ENCODE results near the gene GPR156. TPM values are rescaled to one million over a fixed set of nuclear protein-coding genes. Genes with fewer than 3 reads are reported as not detected.

Gene GPR156
- polyA plus RNA-seq, 1 donor (not counting 4 experiments of a cell fraction or from before 2014, with no cell fraction given), result 0.17 TPM

- TF ChIP-seq EZH2 (IDR thresholded peaks at IDR 0.05; ENCODE audit: low read length) (no peak), CTCF (optimal IDR thresholded peaks at IDR 0.05 in 1 of 3, IDR thresholded peaks at IDR 0.05 in 1 of 3, conservative IDR thresholded peaks at IDR 0.05 in 1 of 3; ENCODE audit: extremely low read depth in 1 of 3, insufficient read depth in 2 of 3, low read length in 3 of 3) (no peak)
- H3K4me2 ChIP-seq (ENCODE audit: control insufficient read depth, extremely low read depth, insufficient read depth, low read depth, low read length), result no peak overlapping the region
- DNase-seq (ENCODE audit: low read depth, low spot score) (no peak), FAIRE-seq (peak; percentile 26)
- no peak overlapping the region for H3K27ac ChIP-seq (ENCODE audit: control insufficient read depth, insufficient read depth, low read length)
- no peaks in the 10 kb centered on the region for H3K36me3 ChIP-seq (ENCODE audit: control insufficient read depth in 2 of 2, extremely low read depth in 1 of 2, insufficient read depth in 2 of 2, low read length in 2 of 2)
- no peak overlapping the region for H3K4me3 ChIP-seq (ENCODE audit: control insufficient read depth in 2 of 3, extremely low read depth in 1 of 3, insufficient read depth in 2 of 3, low read depth in 1 of 3, low read length in 3 of 3)
- no peaks in the 10 kb centered on the region for H3K4me1 ChIP-seq (ENCODE audit: control insufficient read depth, extremely low read depth, insufficient read depth, low read length)
- H2AFZ ChIP-seq (ENCODE audit: control insufficient read depth, low read length), result no peak overlapping the region
- no peaks in the 10 kb centered on the region for H3K9me3 ChIP-seq (ENCODE audit: control insufficient read depth, low read depth, low read length)
- no peaks in the 10 kb centered on the region for H4K20me1 ChIP-seq (ENCODE audit: control insufficient read depth, extremely low read depth, insufficient read depth, low read length)
- H3K27me3 ChIP-seq (ENCODE audit: control insufficient read depth, extremely low read depth, insufficient read depth, low read length), result no peaks in the 10 kb centered on the region
- H3K79me2 ChIP-seq (ENCODE audit: control insufficient read depth, insufficient read depth, low read length), result no peaks in the 10 kb centered on the region
- H3K9ac ChIP-seq (ENCODE audit: control insufficient read depth, extremely low read depth, insufficient read depth, low read length), result no peak overlapping the region
- dilution Hi-C loops (cut with MboI; ENCODE audit: extremely low pct_ligation_motif_present, low sequenced_read_pairs), result no loop called here
- no peaks in the 10 kb centered on the region for H3K9me1 ChIP-seq (ENCODE audit: control insufficient read depth, extremely low read depth, insufficient read depth, low read length)
These were observed 57.2 kb downstream of the GPR156 start for GRCh38 chr3:120227710-120228347.

GRCh38 chr3:120224237-120224636, 60.8 kb downstream of the GPR156 start:
- Histone ChIP-seq H3K27ac (ENCODE audit: control insufficient read depth, insufficient read depth, low read length) (no peak overlapping the region), H3K27me3 (ENCODE audit: control insufficient read depth, extremely low read depth, insufficient read depth, low read length) (no peaks in the 10 kb centered on the region), H4K20me1 (ENCODE audit: control insufficient read depth, extremely low read depth, insufficient read depth, low read length) (no peaks in the 10 kb centered on the region), H3K9ac (ENCODE audit: control insufficient read depth, extremely low read depth, insufficient read depth, low read length) (no peak overlapping the region), H2AFZ (ENCODE audit: control insufficient read depth, low read length) (no peak overlapping the region), H3K9me3 (ENCODE audit: control insufficient read depth, low read depth, low read length) (no peaks in the 10 kb centered on the region), H3K79me2 (ENCODE audit: control insufficient read depth, insufficient read depth, low read length) (no peaks in the 10 kb centered on the region), H3K36me3 (ENCODE audit: control insufficient read depth in 2 of 2, extremely low read depth in 1 of 2, insufficient read depth in 2 of 2, low read length in 2 of 2) (no peaks in the 10 kb centered on the region), H3K4me3 (ENCODE audit: control insufficient read depth in 2 of 3, extremely low read depth in 1 of 3, insufficient read depth in 2 of 3, low read depth in 1 of 3, low read length in 3 of 3) (no peak overlapping the region), H3K4me2 (ENCODE audit: control insufficient read depth, extremely low read depth, insufficient read depth, low read depth, low read length) (no peak overlapping the region), H3K9me1 (ENCODE audit: control insufficient read depth, extremely low read depth, insufficient read depth, low read length) (no peaks in the 10 kb centered on the region), H3K4me1 (ENCODE audit: control insufficient read depth, extremely low read depth, insufficient read depth, low read length) (no peaks in the 10 kb centered on the region)
- no peak for TF ChIP-seq CTCF (optimal IDR thresholded peaks at IDR 0.05 in 1 of 3, IDR thresholded peaks at IDR 0.05 in 1 of 3, conservative IDR thresholded peaks at IDR 0.05 in 1 of 3; ENCODE audit: extremely low read depth in 1 of 3, insufficient read depth in 2 of 3, low read length in 3 of 3)
- no peak for TF ChIP-seq EZH2 (IDR thresholded peaks at IDR 0.05; ENCODE audit: low read length)
- DNase-seq (ENCODE audit: low read depth, low spot score) (no peak), FAIRE-seq (peak; percentile 41)
- dilution Hi-C loops (cut with MboI; ENCODE audit: extremely low pct_ligation_motif_present, low sequenced_read_pairs), result no loop called here

Data from keratinocyte (primary cell).